ENCODE measurements around the gene MSRB3.

DNA sequence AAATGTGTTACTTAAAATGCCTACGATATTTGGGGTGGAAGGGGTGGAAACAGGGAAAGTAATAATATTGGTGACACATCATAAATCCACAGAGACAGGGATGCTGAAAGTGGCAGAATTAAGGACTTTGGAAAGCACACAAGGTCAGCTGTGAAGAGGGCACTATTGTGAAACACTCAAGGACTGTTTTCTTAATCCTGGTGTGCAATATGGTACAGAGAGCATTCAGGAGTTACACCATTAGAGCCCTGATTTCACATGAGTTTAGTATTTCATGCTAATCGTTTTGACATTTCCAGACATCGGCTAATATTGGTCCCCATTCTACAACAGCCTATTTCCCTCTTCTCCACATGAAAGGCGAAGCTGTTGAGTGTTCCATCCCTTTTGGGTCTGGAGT, 219.2 kb downstream of the MSRB3 start:
- TF ChIP-seq EZH2 (IDR thresholded peaks at IDR 0.05; ENCODE audit: low read length) = no peak
- TF ChIP-seq, protein P1, sequence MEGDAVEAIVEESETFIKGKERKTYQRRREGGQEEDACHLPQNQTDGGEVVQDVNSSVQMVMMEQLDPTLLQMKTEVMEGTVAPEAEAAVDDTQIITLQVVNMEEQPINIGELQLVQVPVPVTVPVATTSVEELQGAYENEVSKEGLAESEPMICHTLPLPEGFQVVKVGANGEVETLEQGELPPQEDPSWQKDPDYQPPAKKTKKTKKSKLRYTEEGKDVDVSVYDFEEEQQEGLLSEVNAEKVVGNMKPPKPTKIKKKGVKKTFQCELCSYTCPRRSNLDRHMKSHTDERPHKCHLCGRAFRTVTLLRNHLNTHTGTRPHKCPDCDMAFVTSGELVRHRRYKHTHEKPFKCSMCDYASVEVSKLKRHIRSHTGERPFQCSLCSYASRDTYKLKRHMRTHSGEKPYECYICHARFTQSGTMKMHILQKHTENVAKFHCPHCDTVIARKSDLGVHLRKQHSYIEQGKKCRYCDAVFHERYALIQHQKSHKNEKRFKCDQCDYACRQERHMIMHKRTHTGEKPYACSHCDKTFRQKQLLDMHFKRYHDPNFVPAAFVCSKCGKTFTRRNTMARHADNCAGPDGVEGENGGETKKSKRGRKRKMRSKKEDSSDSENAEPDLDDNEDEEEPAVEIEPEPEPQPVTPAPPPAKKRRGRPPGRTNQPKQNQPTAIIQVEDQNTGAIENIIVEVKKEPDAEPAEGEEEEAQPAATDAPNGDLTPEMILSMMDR (optimal IDR thresholded peaks at IDR 0.05 in 1 of 3, IDR thresholded peaks at IDR 0.05 in 1 of 3, conservative IDR thresholded peaks at IDR 0.05 in 1 of 3; ENCODE audit: extremely low read depth in 1 of 3, insufficient read depth in 2 of 3, low read length in 3 of 3) = no peak
